Calu3 (cell line): ENCODE data around the gene PRRG4. TPM values are rescaled to one million over a fixed set of nuclear protein-coding genes. Genes with fewer than 3 reads are reported as not detected.

ENCODE experiments used
- BruUV-seq: library from RNA; stranded (reverse); fragments of 400-500 nt; replicated peaks from 2 replicates; lab custom pipeline; 2021; lab: Mats Ljungman, UMichigan
- CTCF ChIA-PET: fragments of 300-600 bp; sonication (Branson Sonifier 250); formaldehyde crosslinking; loops from one replicate; lab custom pipeline; 2022; ENCODE audit warnings: antibody characterized with exemption; lab: Charles Lee
- DNase-seq: peaks from one replicate; pipeline ENCODE4 v3.0.0; 2022
- H3K27ac Mint-ChIP-seq: one replicate; pipeline ENCODE4 v1.8.0; 2022; ENCODE audit warnings: mixed read lengths; ENCODE audit not compliant: unreplicated experiment
- H3K27me3 Mint-ChIP-seq: one replicate; pipeline ENCODE4 v1.8.0; 2022; ENCODE audit warnings: mixed read lengths; ENCODE audit not compliant: unreplicated experiment
- H3K36me3 Mint-ChIP-seq: one replicate; pipeline ENCODE4 v1.8.0; 2022; ENCODE audit warnings: mild to moderate bottlenecking, moderate library complexity, mixed read lengths; ENCODE audit not compliant: insufficient read depth, unreplicated experiment
- H3K4me1 Mint-ChIP-seq: one replicate; pipeline ENCODE4 v1.8.0; 2022; ENCODE audit warnings: mild to moderate bottlenecking, low read depth, mixed read lengths; ENCODE audit not compliant: unreplicated experiment
- H3K4me3 Mint-ChIP-seq: one replicate; pipeline ENCODE4 v1.8.0; 2022; ENCODE audit warnings: mild to moderate bottlenecking, low read depth, moderate library complexity, mixed read lengths; ENCODE audit not compliant: unreplicated experiment
- H3K9me3 Mint-ChIP-seq: one replicate; pipeline ENCODE4 v1.8.0; 2022; ENCODE audit warnings: low read depth, mixed read lengths; ENCODE audit not compliant: unreplicated experiment
- CTCF ChIP-seq: fragments of 200-600 bp; IDR thresholded peaks from one replicate; pipeline ENCODE4 v1.8.0; 2022; ENCODE audit warnings: antibody characterized with exemption; ENCODE audit not compliant: unreplicated experiment
- intact Hi-C: fragments of 100-400 bp; cut with micrococcal nuclease; formaldehyde crosslinking; loops from one replicate; pipeline ENCODE4 v1.10.0; 2022; ENCODE audit not compliant: unreplicated experiment
- total RNA-seq: library from RNA; stranded (reverse); gene quantifications from 2 replicates; pipeline ENCODE4 v1.2.3, GENCODE V29; 2022

The PRRG4 gene
- total RNA-seq, 1 experiment from 2014 or later, result 22.9 TPM

DNA sequence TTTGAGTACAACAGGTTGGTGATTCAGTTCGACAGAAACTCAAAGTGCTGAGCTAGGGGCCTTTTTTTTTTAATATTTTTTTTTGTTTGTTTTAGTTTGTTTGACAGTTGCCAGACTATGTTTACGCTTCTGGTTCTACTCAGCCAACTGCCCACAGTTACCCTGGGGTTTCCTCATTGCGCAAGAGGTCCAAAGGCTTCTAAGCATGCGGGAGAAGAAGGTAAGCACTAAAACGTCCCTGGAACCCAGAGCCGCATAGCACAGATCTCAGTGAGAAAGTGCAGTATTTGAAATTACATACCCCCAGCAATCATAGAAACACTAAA, 649 bp downstream of the PRRG4 start:
- Mint-ChIP-seq H3K27me3 (no peaks in the 10 kb centered on the region), H3K4me3 (peak overlapping the region; percentile 87), H3K9me3 (no peaks in the 10 kb centered on the region), H3K36me3 (peaks cover 35% of the 10 kb centered on the region), H3K27ac (peak overlapping the region; percentile 43), H3K4me1 (peaks cover 31% of the 10 kb centered on the region)
- intact Hi-C loops, result loop anchor here (2.0 kb wide), 1 partner anchor 22 kb away; no protein-coding TSS in a partner anchor
- TF ChIP-seq CTCF, result no peak
- peak; percentile 63 for DNase-seq
- BruUV-seq, result TSS peak; percentile 65
- CTCF ChIA-PET, result interaction anchor here (1.0 kb wide), 1 partner anchor 9 kb away, joined by 4 read pairs; no protein-coding TSS in a partner anchor

DNA sequence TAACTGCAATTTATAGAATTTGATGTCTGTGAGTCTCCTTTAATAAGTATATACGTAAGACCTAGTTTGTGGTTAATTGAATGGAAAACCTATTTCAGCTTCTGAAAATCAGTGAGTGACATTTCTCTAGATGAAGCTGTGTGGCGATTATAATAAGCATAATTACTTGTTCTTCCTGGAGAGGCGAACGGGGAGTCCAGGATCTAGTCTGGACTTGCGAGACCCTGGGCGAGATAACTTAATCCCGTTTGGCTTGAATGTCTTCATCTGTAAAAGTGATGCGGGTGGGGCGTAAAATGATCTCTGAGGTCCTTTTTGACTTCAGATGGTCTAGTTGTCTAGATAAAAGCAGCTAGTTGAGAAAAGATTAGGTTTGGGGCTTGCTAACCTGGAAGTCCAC, 1.1 kb downstream of the PRRG4 start:
- no peak for TF ChIP-seq CTCF
- no TSS peak for BruUV-seq
- H3K9me3 Mint-ChIP-seq, result no peaks in the 10 kb centered on the region
- H3K4me1 Mint-ChIP-seq, result peaks cover 31% of the 10 kb centered on the region
- H3K36me3 Mint-ChIP-seq, result peaks cover 35% of the 10 kb centered on the region
- intact Hi-C loops, result loop anchor here (2.0 kb wide), 1 partner anchor 22 kb away; no protein-coding TSS in a partner anchor
- H3K27ac Mint-ChIP-seq, result peak overlapping the region; percentile 43
- CTCF ChIA-PET, result interaction anchor here (1.0 kb wide), 1 partner anchor 9 kb away, joined by 4 read pairs; no protein-coding TSS in a partner anchor
- H3K27me3 Mint-ChIP-seq, result no peaks in the 10 kb centered on the region
- no peak for DNase-seq
- H3K4me3 Mint-ChIP-seq, result peak overlapping the region; percentile 87

GRCh38 chr11:32831221-32831620, 1.5 kb downstream of the PRRG4 start:
- DNase-seq, result no peak
- BruUV-seq, result no TSS peak
- H3K27me3 Mint-ChIP-seq, result no peaks in the 10 kb centered on the region
- peaks cover 35% of the 10 kb centered on the region for H3K36me3 Mint-ChIP-seq
- peaks cover 31% of the 10 kb centered on the region for H3K4me1 Mint-ChIP-seq
- no peaks in the 10 kb centered on the region for H3K9me3 Mint-ChIP-seq
- intact Hi-C loops, result loop anchor here (2.0 kb wide), 1 partner anchor 22 kb away; no protein-coding TSS in a partner anchor
- H3K4me3 Mint-ChIP-seq, result peak overlapping the region; percentile 87
- peak overlapping the region; percentile 43 for H3K27ac Mint-ChIP-seq
- TF ChIP-seq CTCF, result no peak
- CTCF ChIA-PET, result no interaction called here

DNA sequence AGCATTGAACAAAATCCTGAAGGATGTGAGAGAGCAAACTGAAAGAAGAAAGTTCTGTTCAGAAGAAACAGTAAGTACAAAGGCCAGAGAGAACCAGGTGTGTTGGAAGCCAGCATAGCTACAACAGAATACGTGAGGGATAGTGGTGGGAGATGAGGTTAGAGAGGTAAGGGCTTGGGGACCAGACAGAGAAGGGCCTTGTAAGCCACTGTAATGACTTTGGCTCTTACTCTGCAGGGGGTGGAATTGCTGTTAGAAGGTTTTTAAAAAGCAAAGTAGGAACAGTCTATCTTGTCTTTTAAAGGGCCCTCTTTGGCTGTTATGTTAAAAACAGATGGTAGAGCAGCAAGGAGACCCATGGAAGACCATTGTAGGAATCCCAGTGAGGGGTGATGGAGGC, 4.2 kb downstream of the PRRG4 start:
- no peak overlapping the region for H3K27ac Mint-ChIP-seq
- H3K4me1 Mint-ChIP-seq, result peaks cover 27% of the 10 kb centered on the region
- peaks cover 43% of the 10 kb centered on the region for H3K36me3 Mint-ChIP-seq
- H3K9me3 Mint-ChIP-seq, result no peaks in the 10 kb centered on the region
- H3K4me3 Mint-ChIP-seq, result no peak overlapping the region
- TF ChIP-seq CTCF, result no peak
- CTCF ChIA-PET, result no interaction called here
- intact Hi-C loops, result no loop called here
- DNase-seq, result no peak
- no TSS peak for BruUV-seq
- H3K27me3 Mint-ChIP-seq, result no peaks in the 10 kb centered on the region
